ENCODE data around the gene FYN.

DNA sequence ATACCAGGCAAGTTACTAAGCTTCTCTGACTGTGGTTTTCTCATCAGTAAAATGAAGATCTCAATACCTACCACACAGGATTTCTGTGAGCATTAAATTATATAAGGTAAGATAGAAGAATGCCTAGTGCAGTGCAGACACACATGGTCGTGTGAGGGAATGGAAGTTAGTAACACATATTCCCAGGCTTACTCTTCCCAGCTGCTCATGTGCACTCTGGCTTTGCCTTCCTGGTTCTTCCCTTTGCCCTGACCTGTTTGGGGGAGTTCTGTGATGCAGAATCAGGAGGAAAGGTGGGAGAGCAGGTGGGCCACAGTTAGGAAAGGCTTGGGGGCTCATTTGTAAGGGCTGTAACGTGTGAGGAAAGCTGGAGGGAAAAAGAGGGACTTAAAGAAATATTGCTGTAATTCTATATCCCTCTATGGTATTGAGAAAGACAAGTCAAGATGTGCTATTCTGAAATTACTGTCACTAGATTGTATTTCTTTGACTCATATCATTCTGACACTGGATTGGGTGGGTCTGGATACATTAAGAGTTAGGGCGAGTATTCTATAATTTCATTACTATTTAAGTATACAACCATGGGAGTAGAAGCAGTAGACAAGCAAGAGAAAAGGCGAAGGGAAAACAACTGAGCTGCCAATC, 47.7 kb downstream of the FYN start:
- TF ChIP-seq POLR2A (IDR thresholded peaks at IDR 0.05; ENCODE audit: low read depth, low read length) = no peak
- TF ChIP-seq, protein P1, sequence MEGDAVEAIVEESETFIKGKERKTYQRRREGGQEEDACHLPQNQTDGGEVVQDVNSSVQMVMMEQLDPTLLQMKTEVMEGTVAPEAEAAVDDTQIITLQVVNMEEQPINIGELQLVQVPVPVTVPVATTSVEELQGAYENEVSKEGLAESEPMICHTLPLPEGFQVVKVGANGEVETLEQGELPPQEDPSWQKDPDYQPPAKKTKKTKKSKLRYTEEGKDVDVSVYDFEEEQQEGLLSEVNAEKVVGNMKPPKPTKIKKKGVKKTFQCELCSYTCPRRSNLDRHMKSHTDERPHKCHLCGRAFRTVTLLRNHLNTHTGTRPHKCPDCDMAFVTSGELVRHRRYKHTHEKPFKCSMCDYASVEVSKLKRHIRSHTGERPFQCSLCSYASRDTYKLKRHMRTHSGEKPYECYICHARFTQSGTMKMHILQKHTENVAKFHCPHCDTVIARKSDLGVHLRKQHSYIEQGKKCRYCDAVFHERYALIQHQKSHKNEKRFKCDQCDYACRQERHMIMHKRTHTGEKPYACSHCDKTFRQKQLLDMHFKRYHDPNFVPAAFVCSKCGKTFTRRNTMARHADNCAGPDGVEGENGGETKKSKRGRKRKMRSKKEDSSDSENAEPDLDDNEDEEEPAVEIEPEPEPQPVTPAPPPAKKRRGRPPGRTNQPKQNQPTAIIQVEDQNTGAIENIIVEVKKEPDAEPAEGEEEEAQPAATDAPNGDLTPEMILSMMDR (conservative IDR thresholded peaks at IDR 0.05; ENCODE audit: low read depth, low read length) = no peak
- no peak for TF ChIP-seq MAZ (IDR thresholded peaks at IDR 0.05; ENCODE audit: borderline replicate concordance, low read depth, low read length)
- TF ChIP-seq, protein P2, sequence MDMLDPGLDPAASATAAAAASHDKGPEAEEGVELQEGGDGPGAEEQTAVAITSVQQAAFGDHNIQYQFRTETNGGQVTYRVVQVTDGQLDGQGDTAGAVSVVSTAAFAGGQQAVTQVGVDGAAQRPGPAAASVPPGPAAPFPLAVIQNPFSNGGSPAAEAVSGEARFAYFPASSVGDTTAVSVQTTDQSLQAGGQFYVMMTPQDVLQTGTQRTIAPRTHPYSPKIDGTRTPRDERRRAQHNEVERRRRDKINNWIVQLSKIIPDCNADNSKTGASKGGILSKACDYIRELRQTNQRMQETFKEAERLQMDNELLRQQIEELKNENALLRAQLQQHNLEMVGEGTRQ (IDR thresholded peaks at IDR 0.05; ENCODE audit: low read depth, low read length) = no peak
- no peak for TF ChIP-seq BHLHE40 (IDR thresholded peaks at IDR 0.05; ENCODE audit: low read depth, low read length)
- TF ChIP-seq, protein P3, sequence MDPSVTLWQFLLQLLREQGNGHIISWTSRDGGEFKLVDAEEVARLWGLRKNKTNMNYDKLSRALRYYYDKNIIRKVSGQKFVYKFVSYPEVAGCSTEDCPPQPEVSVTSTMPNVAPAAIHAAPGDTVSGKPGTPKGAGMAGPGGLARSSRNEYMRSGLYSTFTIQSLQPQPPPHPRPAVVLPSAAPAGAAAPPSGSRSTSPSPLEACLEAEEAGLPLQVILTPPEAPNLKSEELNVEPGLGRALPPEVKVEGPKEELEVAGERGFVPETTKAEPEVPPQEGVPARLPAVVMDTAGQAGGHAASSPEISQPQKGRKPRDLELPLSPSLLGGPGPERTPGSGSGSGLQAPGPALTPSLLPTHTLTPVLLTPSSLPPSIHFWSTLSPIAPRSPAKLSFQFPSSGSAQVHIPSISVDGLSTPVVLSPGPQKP (IDR thresholded peaks at IDR 0.05; ENCODE audit: borderline replicate concordance, low read depth, low read length) = no peak
- no peak for TF ChIP-seq FOS (IDR thresholded peaks at IDR 0.05; ENCODE audit: low read depth, low read length)
- TF ChIP-seq MAFK (IDR thresholded peaks at IDR 0.05; ENCODE audit: low read depth, low read length) = no peak
- TF ChIP-seq MXI1 (IDR thresholded peaks at IDR 0.05; ENCODE audit: borderline replicate concordance, low read depth, low read length) = no peak

Measured in IMR-90 (cell line).